ENCODE measurements around the gene TBC1D5. TPM values are rescaled to one million over a fixed set of nuclear protein-coding genes. Genes with fewer than 3 reads are reported as not detected.

TBC1D5 gene
- total RNA-seq, 1 donor from 2014 or later = 69.4 TPM

GRCh38 chr3:17562845-17563244 is 179.6 kb downstream of the TBC1D5 start:
- H3K27ac ChIP-seq (ENCODE audit: low read depth, low read length) = no peak overlapping the region
- no peak overlapping the region for H3K9ac ChIP-seq (ENCODE audit: low read depth in 1 of 3, low read length in 3 of 3)
- no peaks in the 10 kb centered on the region for H3K9me3 ChIP-seq (ENCODE audit: control insufficient read depth in 3 of 3, low read length in 3 of 3)
- H3K36me3 ChIP-seq (ENCODE audit: control insufficient read depth in 3 of 3, insufficient read depth in 3 of 3, low read length in 3 of 3) = no peaks in the 10 kb centered on the region
- H3K4me3 ChIP-seq (ENCODE audit: low read length in 3 of 3) = no peak overlapping the region
- H3K27me3 ChIP-seq (ENCODE audit: control insufficient read depth in 3 of 3, insufficient read depth in 3 of 3, low read length in 3 of 3) = no peaks in the 10 kb centered on the region
- H3K4me1 ChIP-seq (ENCODE audit: control insufficient read depth in 3 of 3, insufficient read depth in 3 of 3, low read length in 3 of 3) = no peaks in the 10 kb centered on the region

- Histone ChIP-seq H3K9ac (ENCODE audit: low read depth in 1 of 3, low read length in 3 of 3) (no peak overlapping the region), H3K27me3 (ENCODE audit: control insufficient read depth in 3 of 3, insufficient read depth in 3 of 3, low read length in 3 of 3) (no peaks in the 10 kb centered on the region), H3K9me3 (ENCODE audit: control insufficient read depth in 3 of 3, low read length in 3 of 3) (no peaks in the 10 kb centered on the region), H3K4me1 (ENCODE audit: control insufficient read depth in 3 of 3, insufficient read depth in 3 of 3, low read length in 3 of 3) (no peaks in the 10 kb centered on the region), H3K4me3 (ENCODE audit: low read length in 3 of 3) (no peak overlapping the region), H3K27ac (ENCODE audit: low read depth, low read length) (no peak overlapping the region), H3K36me3 (ENCODE audit: control insufficient read depth in 3 of 3, insufficient read depth in 3 of 3, low read length in 3 of 3) (no peaks in the 10 kb centered on the region)
Measured at GRCh38 chr3:17558565-17558964, 183.9 kb downstream of the TBC1D5 start.

GRCh38 chr3:17557749-17558463 is 184.5 kb downstream of the TBC1D5 start:
- H3K4me1 ChIP-seq (ENCODE audit: control insufficient read depth in 3 of 3, insufficient read depth in 3 of 3, low read length in 3 of 3) = peaks cover 2 to 6% (median 4%) of the 10 kb centered on the region in 3 donors
- H3K9me3 ChIP-seq (ENCODE audit: control insufficient read depth in 3 of 3, low read length in 3 of 3) = no peaks in the 10 kb centered on the region
- H3K9ac ChIP-seq (ENCODE audit: low read depth in 1 of 3, low read length in 3 of 3) = no peak overlapping the region
- no peak overlapping the region for H3K27ac ChIP-seq (ENCODE audit: low read depth, low read length)
- H3K27me3 ChIP-seq (ENCODE audit: control insufficient read depth in 3 of 3, insufficient read depth in 3 of 3, low read length in 3 of 3) = no peaks in the 10 kb centered on the region
- no peaks in the 10 kb centered on the region for H3K36me3 ChIP-seq (ENCODE audit: control insufficient read depth in 3 of 3, insufficient read depth in 3 of 3, low read length in 3 of 3)
- H3K4me3 ChIP-seq (ENCODE audit: low read length in 3 of 3) = no peak overlapping the region

GRCh38 chr3:17555525-17555924 is 186.9 kb downstream of the TBC1D5 start:
- no peak overlapping the region for H3K4me3 ChIP-seq (ENCODE audit: low read length in 3 of 3)

GRCh38 chr3:17554078-17554477 is 188.4 kb downstream of the TBC1D5 start:
- H3K4me3 ChIP-seq (ENCODE audit: low read length in 3 of 3) = no peak overlapping the region
- H3K27ac ChIP-seq (ENCODE audit: low read depth, low read length) = no peak overlapping the region
- no peaks in the 10 kb centered on the region for H3K9me3 ChIP-seq (ENCODE audit: control insufficient read depth in 3 of 3, low read length in 3 of 3)
- no peaks in the 10 kb centered on the region for H3K36me3 ChIP-seq (ENCODE audit: control insufficient read depth in 3 of 3, insufficient read depth in 3 of 3, low read length in 3 of 3)
- peaks cover 2 to 10% (median 5%) of the 10 kb centered on the region in 3 donors for H3K4me1 ChIP-seq (ENCODE audit: control insufficient read depth in 3 of 3, insufficient read depth in 3 of 3, low read length in 3 of 3)
- no peak overlapping the region for H3K9ac ChIP-seq (ENCODE audit: low read depth in 1 of 3, low read length in 3 of 3)
- no peaks in the 10 kb centered on the region for H3K27me3 ChIP-seq (ENCODE audit: control insufficient read depth in 3 of 3, insufficient read depth in 3 of 3, low read length in 3 of 3)

More at GRCh38 chr3:17555525-17555924, 186.9 kb downstream of the TBC1D5 start:
- Histone ChIP-seq H3K9ac (ENCODE audit: low read depth in 1 of 3, low read length in 3 of 3) (no peak overlapping the region), H3K9me3 (ENCODE audit: control insufficient read depth in 3 of 3, low read length in 3 of 3) (no peaks in the 10 kb centered on the region), H3K27ac (ENCODE audit: low read depth, low read length) (no peak overlapping the region), H3K27me3 (ENCODE audit: control insufficient read depth in 3 of 3, insufficient read depth in 3 of 3, low read length in 3 of 3) (no peaks in the 10 kb centered on the region), H3K4me1 (ENCODE audit: control insufficient read depth in 3 of 3, insufficient read depth in 3 of 3, low read length in 3 of 3) (peaks cover 2 to 10% (median 5%) of the 10 kb centered on the region in 3 donors), H3K36me3 (ENCODE audit: control insufficient read depth in 3 of 3, insufficient read depth in 3 of 3, low read length in 3 of 3) (no peaks in the 10 kb centered on the region)

- Histone ChIP-seq H3K36me3 (ENCODE audit: control insufficient read depth in 3 of 3, insufficient read depth in 3 of 3, low read length in 3 of 3) (no peaks in the 10 kb centered on the region), H3K27ac (ENCODE audit: low read depth, low read length) (no peak overlapping the region), H3K9ac (ENCODE audit: low read depth in 1 of 3, low read length in 3 of 3) (no peak overlapping the region), H3K27me3 (ENCODE audit: control insufficient read depth in 3 of 3, insufficient read depth in 3 of 3, low read length in 3 of 3) (no peaks in the 10 kb centered on the region), H3K4me3 (ENCODE audit: low read length in 3 of 3) (no peak overlapping the region), H3K4me1 (ENCODE audit: control insufficient read depth in 3 of 3, insufficient read depth in 3 of 3, low read length in 3 of 3) (peaks cover 2 to 10% (median 5%) of the 10 kb centered on the region in 3 donors), H3K9me3 (ENCODE audit: control insufficient read depth in 3 of 3, low read length in 3 of 3) (no peaks in the 10 kb centered on the region)
Measured at GRCh38 chr3:17553080-17553479, 189.4 kb downstream of the TBC1D5 start.

- no peaks in the 10 kb centered on the region for H3K36me3 ChIP-seq (ENCODE audit: control insufficient read depth in 3 of 3, insufficient read depth in 3 of 3, low read length in 3 of 3)
- no peak overlapping the region for H3K27ac ChIP-seq (ENCODE audit: low read depth, low read length)
- no peaks in the 10 kb centered on the region for H3K27me3 ChIP-seq (ENCODE audit: control insufficient read depth in 3 of 3, insufficient read depth in 3 of 3, low read length in 3 of 3)
- no peak overlapping the region for H3K9ac ChIP-seq (ENCODE audit: low read depth in 1 of 3, low read length in 3 of 3)
- peaks cover 2 to 10% (median 5%) of the 10 kb centered on the region in 3 donors for H3K4me1 ChIP-seq (ENCODE audit: control insufficient read depth in 3 of 3, insufficient read depth in 3 of 3, low read length in 3 of 3)
- H3K9me3 ChIP-seq (ENCODE audit: control insufficient read depth in 3 of 3, low read length in 3 of 3) = no peaks in the 10 kb centered on the region
- no peak overlapping the region for H3K4me3 ChIP-seq (ENCODE audit: low read length in 3 of 3)
Measured at GRCh38 chr3:17552351-17552750, 190.1 kb downstream of the TBC1D5 start.

- Histone ChIP-seq H3K27me3 (ENCODE audit: control insufficient read depth in 3 of 3, insufficient read depth in 3 of 3, low read length in 3 of 3) (no peaks in the 10 kb centered on the region), H3K4me1 (ENCODE audit: control insufficient read depth in 3 of 3, insufficient read depth in 3 of 3, low read length in 3 of 3) (peaks cover 2 to 10% (median 5%) of the 10 kb centered on the region in 3 donors), H3K4me3 (ENCODE audit: low read length in 3 of 3) (no peak overlapping the region), H3K9me3 (ENCODE audit: control insufficient read depth in 3 of 3, low read length in 3 of 3) (no peaks in the 10 kb centered on the region), H3K27ac (ENCODE audit: low read depth, low read length) (no peak overlapping the region), H3K9ac (ENCODE audit: low read depth in 1 of 3, low read length in 3 of 3) (no peak overlapping the region), H3K36me3 (ENCODE audit: control insufficient read depth in 3 of 3, insufficient read depth in 3 of 3, low read length in 3 of 3) (no peaks in the 10 kb centered on the region)
Measured at GRCh38 chr3:17551895-17552294, 190.5 kb downstream of the TBC1D5 start.

GRCh38 chr3:17551333-17551732 is 191.1 kb downstream of the TBC1D5 start:
- H3K36me3 ChIP-seq (ENCODE audit: control insufficient read depth in 3 of 3, insufficient read depth in 3 of 3, low read length in 3 of 3) = no peaks in the 10 kb centered on the region
- no peak overlapping the region for H3K27ac ChIP-seq (ENCODE audit: low read depth, low read length)
- H3K4me1 ChIP-seq (ENCODE audit: control insufficient read depth in 3 of 3, insufficient read depth in 3 of 3, low read length in 3 of 3) = peaks cover 2 to 10% (median 5%) of the 10 kb centered on the region in 3 donors
- H3K9me3 ChIP-seq (ENCODE audit: control insufficient read depth in 3 of 3, low read length in 3 of 3) = no peaks in the 10 kb centered on the region
- H3K9ac ChIP-seq (ENCODE audit: low read depth in 1 of 3, low read length in 3 of 3) = no peak overlapping the region
- H3K27me3 ChIP-seq (ENCODE audit: control insufficient read depth in 3 of 3, insufficient read depth in 3 of 3, low read length in 3 of 3) = no peaks in the 10 kb centered on the region
- no peak overlapping the region for H3K4me3 ChIP-seq (ENCODE audit: low read length in 3 of 3)

GRCh38 chr3:17550624-17551023 is 191.8 kb downstream of the TBC1D5 start:
- Histone ChIP-seq H3K27me3 (ENCODE audit: control insufficient read depth in 3 of 3, insufficient read depth in 3 of 3, low read length in 3 of 3) (no peaks in the 10 kb centered on the region), H3K9me3 (ENCODE audit: control insufficient read depth in 3 of 3, low read length in 3 of 3) (no peaks in the 10 kb centered on the region), H3K27ac (ENCODE audit: low read depth, low read length) (no peak overlapping the region), H3K4me3 (ENCODE audit: low read length in 3 of 3) (no peak overlapping the region), H3K36me3 (ENCODE audit: control insufficient read depth in 3 of 3, insufficient read depth in 3 of 3, low read length in 3 of 3) (no peaks in the 10 kb centered on the region), H3K9ac (ENCODE audit: low read depth in 1 of 3, low read length in 3 of 3) (no peak overlapping the region), H3K4me1 (ENCODE audit: control insufficient read depth in 3 of 3, insufficient read depth in 3 of 3, low read length in 3 of 3) (peaks cover 2 to 10% (median 5%) of the 10 kb centered on the region in 3 donors)
